GM23338 (cell line): ENCODE data around the gene RCAN3. TPM values are rescaled to one million over a fixed set of nuclear protein-coding genes. Genes with fewer than 3 reads are reported as not detected.

Experiments used
- ATAC-seq: fragments of 200-7000 bp; cut with Tn5 transposase; 3 replicates; pipeline ENCODE4 v1.9.1; 2020
- DNase-seq: peaks from one replicate; pipeline ENCODE4 v3.0.0-alpha.2; 2015; ENCODE audit warnings: low spot score
- H2AFZ ChIP-seq: fragments of 200-600 bp; sonication (generic); 2 replicates; pipeline ENCODE4 v1.8.0; 2016; ENCODE audit warnings: antibody characterized with exemption, mild to moderate bottlenecking, moderate library complexity
- H3F3A ChIP-seq: fragments of 200-600 bp; sonication (generic); replicated peaks from 2 replicates; pipeline ENCODE4 v1.8.0; 2017; ENCODE audit warnings: antibody characterized with exemption, mixed run types, low read depth
- H3K27ac ChIP-seq: fragments of 200-600 bp; sonication (generic); 2 replicates; pipeline ENCODE4 v1.6.1; 2016; ENCODE audit warnings: low read depth
- H3K27me3 ChIP-seq: fragments of 200-600 bp; sonication (generic); 2 replicates; pipeline ENCODE4 v1.8.0; 2016; ENCODE audit warnings: mild to moderate bottlenecking, mixed run types, moderate library complexity; ENCODE audit not compliant: insufficient read depth
- H3K36me3 ChIP-seq: fragments of 200-600 bp; sonication (generic); 2 replicates; pipeline ENCODE4 v1.8.0; 2016; ENCODE audit warnings: mild to moderate bottlenecking; ENCODE audit not compliant: insufficient read depth
- H3K4me1 ChIP-seq: fragments of 200-600 bp; sonication (generic); 2 replicates; pipeline ENCODE4 v1.8.0; 2016; ENCODE audit warnings: mild to moderate bottlenecking, moderate library complexity; ENCODE audit not compliant: insufficient read depth
- H3K4me2 ChIP-seq: fragments of 200-600 bp; sonication (generic); 2 replicates; pipeline ENCODE4 v1.7.1; 2017; ENCODE audit warnings: mixed run types
- H3K4me3 ChIP-seq: fragments of 200-600 bp; sonication (generic); 2 replicates; pipeline ENCODE4 v1.6.1; 2016; ENCODE audit warnings: mixed run types
- H3K79me2 ChIP-seq: fragments of 200-600 bp; sonication (generic); replicated peaks from 2 replicates; pipeline ENCODE4 v1.8.0; 2017; ENCODE audit warnings: mild to moderate bottlenecking; ENCODE audit not compliant: insufficient read depth
- H3K9me2 ChIP-seq: fragments of 200-600 bp; sonication (generic); 2 replicates; pipeline ENCODE4 v1.8.0; 2017; ENCODE audit not compliant: insufficient read depth
- H4K20me1 ChIP-seq: fragments of 200-600 bp; sonication (generic); replicated peaks from 2 replicates; pipeline ENCODE4 v1.8.0; 2017; ENCODE audit warnings: mild to moderate bottlenecking; ENCODE audit not compliant: insufficient read depth
- H3K27ac Mint-ChIP-seq: 2 replicates; pipeline ENCODE4 v1.8.0; 2020; ENCODE audit warnings: inconsistent platforms, mild to moderate bottlenecking, moderate library complexity, mixed read lengths
- H3K27me3 Mint-ChIP-seq: 3 replicates; pipeline ENCODE4 v1.8.0; 2022; ENCODE audit warnings: low read depth, mild to moderate bottlenecking, moderate library complexity, mixed read lengths, inconsistent platforms; ENCODE audit not compliant: insufficient read depth, poor library complexity
- H3K36me3 Mint-ChIP-seq: 3 replicates; pipeline ENCODE4 v1.8.0; 2021; ENCODE audit warnings: low read depth, mild to moderate bottlenecking, inconsistent platforms, moderate library complexity, mixed read lengths
- H3K4me1 Mint-ChIP-seq: 3 replicates; pipeline ENCODE4 v1.8.0; 2020; ENCODE audit warnings: mild to moderate bottlenecking, inconsistent platforms, mixed read lengths
- H3K4me3 Mint-ChIP-seq: 3 replicates; pipeline ENCODE4 v1.8.0; 2021; ENCODE audit warnings: moderate library complexity, mild to moderate bottlenecking, inconsistent platforms, mixed read lengths
- H3K9me3 Mint-ChIP-seq: 3 replicates; pipeline ENCODE4 v1.8.0; 2020; ENCODE audit warnings: moderate library complexity, mild to moderate bottlenecking, inconsistent platforms, mixed read lengths
- CREB1 ChIP-seq: fragments of 250-450 bp; sonication (Bioruptor Pico); IDR thresholded peaks from 2 replicates; pipeline ENCODE4 v1.5.0; 2020; ENCODE audit warnings: low read depth, mild to moderate bottlenecking, moderate library complexity
- CTCF ChIP-seq, 2 experiments: fragments of 200-600 bp in 1 of 2; sonication (generic) in 1 of 2; conservative IDR thresholded peaks; 2 replicates each; pipeline versions ENCODE4 v1.5.1 to v1.6.1; 2016 to 2017; ENCODE audit warnings: antibody characterized with exemption in 2 of 2, low read depth in 2 of 2, mild to moderate bottlenecking in 2 of 2, moderate library complexity in 1 of 2
- EZH2 ChIP-seq: fragments of 200-600 bp; sonication (generic); IDR thresholded peaks from one replicate; pipeline ENCODE4 v1.8.0; 2017; ENCODE audit warnings: antibody characterized with exemption, mild to moderate bottlenecking, low read depth; ENCODE audit not compliant: unreplicated experiment
- JUNB ChIP-seq: IDR thresholded peaks from one replicate; pipeline ENCODE4 v1.6.1; 2016; ENCODE audit warnings: antibody characterized with exemption; ENCODE audit not compliant: unreplicated experiment
- STAT1 ChIP-seq: IDR thresholded peaks from one replicate; pipeline ENCODE4 v1.6.1; 2016; ENCODE audit warnings: antibody characterized with exemption; ENCODE audit not compliant: unreplicated experiment
- ZNF114 ChIP-seq: fragments of 250-450 bp; sonication (Bioruptor Pico); IDR thresholded peaks from 2 replicates; pipeline ENCODE4 v1.5.0; 2020; ENCODE audit warnings: mild to moderate bottlenecking, moderate library complexity
- ZNF331 ChIP-seq: fragments of 250-450 bp; sonication (Bioruptor Pico); IDR thresholded peaks from 2 replicates; pipeline ENCODE4 v1.5.0; 2020; ENCODE audit warnings: low read depth, mild to moderate bottlenecking, moderate library complexity
- ZNF462 ChIP-seq: fragments of 250-450 bp; sonication (Bioruptor Pico); IDR thresholded peaks from 2 replicates; pipeline ENCODE4 v1.5.0; 2020; ENCODE audit warnings: mild to moderate bottlenecking, moderate library complexity
- polyA plus RNA-seq: library from polyadenylated mRNA; unstranded; fragments of >200 nt; fragmentation: Nextera tagmentation; extraction: Ambion mirVana; gene quantifications from 2 replicates; pipeline ENCODE4 v1.2.1, GENCODE V29; 2016
- total RNA-seq: library from RNA; depleted of rRNA; stranded (reverse); fragments of >200 nt; shearing (Covaris generic); gene quantifications from 2 replicates; pipeline ENCODE4 v1.2.3, GENCODE V29; 2014

The RCAN3 gene
- total and polyA plus RNA-seq, 2 experiments from 2014 or later, result 8.9 to 11.2 TPM

- ATAC-seq (no peak), DNase-seq (no peak)
- no peak for TF ChIP-seq ZNF462 (CRISPR knock-in tag)
- no peak for TF ChIP-seq ZNF114 (CRISPR knock-in tag)
- TF ChIP-seq JUNB, result no peak
- no peak for TF ChIP-seq CREB1 (CRISPR knock-in tag)
- no peak for TF ChIP-seq CTCF (conservative IDR thresholded peaks at IDR 0.05; ENCODE audit: low read depth in 2 of 2)
- TF ChIP-seq STAT1, result no peak
- TF ChIP-seq EZH2, result no peak
- no peak for TF ChIP-seq ZNF331 (CRISPR knock-in tag)
- peaks cover 3% of the 10 kb centered on the region for H3K27me3 Mint-ChIP-seq
- no peaks in the 10 kb centered on the region for H3K9me2 ChIP-seq
- no peaks in the 10 kb centered on the region for H3K79me2 ChIP-seq
- no peak overlapping the region; the same call in 1 of the 2 replicates for H3K27ac ChIP-seq
- H3F3A ChIP-seq, result no peaks in the 10 kb centered on the region
- no peaks in the 10 kb centered on the region for H3K27me3 ChIP-seq
- no peak overlapping the region for H3K4me2 ChIP-seq
- H4K20me1 ChIP-seq, result no peaks in the 10 kb centered on the region
- H3K4me1 Mint-ChIP-seq, result peaks cover 37% of the 10 kb centered on the region
- peaks cover 14% of the 10 kb centered on the region for H3K36me3 Mint-ChIP-seq
- no peak overlapping the region for H2AFZ ChIP-seq
- H3K4me1 ChIP-seq, result peaks cover 21% of the 10 kb centered on the region
- no peak overlapping the region for H3K4me3 ChIP-seq
- no peaks in the 10 kb centered on the region; the same call in 1 of the 2 replicates for H3K36me3 ChIP-seq
- H3K4me3 Mint-ChIP-seq, result no peak overlapping the region
- H3K9me3 Mint-ChIP-seq, result no peaks in the 10 kb centered on the region
- H3K27ac Mint-ChIP-seq, result 0 out of 2 replicates have a peak overlapping the region, but pooled peaks have one; percentile 50
These were observed 33.8 kb downstream of the RCAN3 start for GRCh38 chr1:24536391-24536840.
